Astrocyte of the spinal cord (primary cell): ENCODE results near the gene CFAP20DC.
"Not testable (repeated sequence)": the region's sequence is repeated elsewhere in the genome, so short reads cannot be mapped to it uniquely, and the experiment has no call there.

ENCODE experiments used
- DNase-seq: peaks from one replicate; pipeline ENCODE4 v3.0.0; 2011; ENCODE audit warnings: low read depth, low spot score
- H3K4me3 ChIP-seq: 2 replicates; pipeline ENCODE4 v1.5.1; 2011; ENCODE audit warnings: low read depth, mild to moderate bottlenecking, low read length, moderate library complexity
- CTCF ChIP-seq: IDR thresholded peaks from 2 replicates; pipeline ENCODE4 v1.5.1; 2012; ENCODE audit warnings: low read depth, mild to moderate bottlenecking, low read length, inconsistent platforms
- in situ Hi-C: cut with HindIII; loops from 2 replicates; pipeline ENCODE4 v1.10.0; 2017; ENCODE audit warnings: low sequenced_read_pairs

The CFAP20DC gene

GRCh38 chr3:58898513-58898912, 151.3 kb downstream of the CFAP20DC start:
- TF ChIP-seq CTCF: no peak
- in situ Hi-C loops: no loop called here
- DNase-seq: no peak
- H3K4me3 ChIP-seq: no peak overlapping the region

GRCh38 chr3:58897646-58898045, 152.2 kb downstream of the CFAP20DC start:
- in situ Hi-C loops: no loop called here
- H3K4me3 ChIP-seq: no peak overlapping the region
- no peak for DNase-seq
- TF ChIP-seq CTCF: no peak

GRCh38 chr3:58895678-58896077, 154.1 kb downstream of the CFAP20DC start:
- H3K4me3 ChIP-seq, in situ Hi-C loops, DNase-seq: not testable (repeated sequence)

GRCh38 chr3:58892526-58892925, 157.3 kb downstream of the CFAP20DC start:
- not testable (repeated sequence) for DNase-seq

GRCh38 chr3:58888087-58888486, 161.7 kb downstream of the CFAP20DC start:
- TF ChIP-seq CTCF: no peak
- in situ Hi-C loops: no loop called here
- no peak overlapping the region for H3K4me3 ChIP-seq
- no peak for DNase-seq

More at GRCh38 chr3:58892526-58892925, 157.3 kb downstream of the CFAP20DC start:
- H3K4me3 ChIP-seq, in situ Hi-C loops: not testable (repeated sequence)

- no peak for DNase-seq
- H3K4me3 ChIP-seq: no peak overlapping the region
- TF ChIP-seq CTCF: no peak
- in situ Hi-C loops: no loop called here
These were observed 165.4 kb downstream of the CFAP20DC start for GRCh38 chr3:58884453-58884852.

- peak; percentile 2 for DNase-seq
- TF ChIP-seq CTCF: no peak
- no peak overlapping the region for H3K4me3 ChIP-seq
- in situ Hi-C loops: no loop called here
These were observed 169.6 kb downstream of the CFAP20DC start for GRCh38 chr3:58880182-58880581.

GRCh38 chr3:58874795-58875194, 175.0 kb downstream of the CFAP20DC start:
- DNase-seq: peak; percentile 50
- in situ Hi-C loops: no loop called here

More at GRCh38 chr3:58874795-58875194, 175.0 kb downstream of the CFAP20DC start:
- no peak for TF ChIP-seq CTCF
- H3K4me3 ChIP-seq: no peak overlapping the region
